ENCODE data around the gene PHLPP1. TPM values are rescaled to one million over a fixed set of nuclear protein-coding genes. Genes with fewer than 3 reads are reported as not detected.

PHLPP1 gene
- total and polyA plus RNA-seq, 2 of the 4 experiments (the other 2 are of a cell fraction), result 3.3 to 3.6 TPM

DNA sequence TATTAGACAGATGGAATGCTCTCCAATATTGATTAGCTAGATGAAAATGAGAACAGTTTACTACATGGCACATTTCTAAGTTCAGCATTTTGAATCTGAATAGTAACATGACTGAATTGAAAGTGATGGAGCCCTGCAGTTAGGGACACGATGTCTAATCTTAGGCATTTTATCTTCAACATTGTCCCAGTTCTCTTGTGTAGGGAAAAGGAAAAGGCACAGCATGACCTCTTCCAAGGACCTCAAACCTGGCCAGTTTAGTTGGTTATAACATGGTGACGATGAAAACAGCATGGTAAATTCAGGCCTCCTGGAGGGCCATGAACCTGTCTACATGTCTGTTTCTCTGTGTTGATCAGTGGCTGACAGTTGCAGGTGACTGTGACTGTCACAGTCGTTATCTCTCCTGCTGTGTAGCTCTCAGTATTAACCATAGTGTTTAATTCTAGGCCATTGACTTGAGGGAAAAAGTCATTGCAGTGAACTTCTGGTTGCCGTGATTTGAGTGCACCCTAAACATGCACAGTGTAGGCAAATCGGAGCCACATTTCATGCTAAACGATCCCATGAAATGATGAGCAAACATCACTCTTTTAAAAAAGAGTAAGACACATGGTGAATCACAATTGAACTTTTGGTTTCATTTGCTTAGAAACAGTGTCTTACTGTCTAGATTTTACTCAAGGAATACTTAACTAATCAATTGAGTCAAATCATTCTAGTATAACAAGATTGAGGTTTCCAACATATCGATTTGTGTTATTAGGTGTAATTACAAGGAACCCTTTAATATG is 129.7 kb downstream of the PHLPP1 start:
- Histone ChIP-seq H3K14ac (replicated peaks; ENCODE audit: low read depth, low read length) (no peak overlapping the region), H3K18ac (ENCODE audit: low read depth, low read length) (no peak overlapping the region), H3K36me3 (ENCODE audit: control insufficient read depth, insufficient read depth, low read length) (no peaks in the 10 kb centered on the region), H2BK15ac (ENCODE audit: low read depth, low read length) (no peak overlapping the region), H3K27ac (ENCODE audit: insufficient read depth, low read length) (no peak overlapping the region), H3K4me1 (ENCODE audit: control insufficient read depth, insufficient read depth, low read length) (no peaks in the 10 kb centered on the region), H4K91ac (ENCODE audit: insufficient read depth, low read depth, low read length) (no peak overlapping the region), H3K79me1 (ENCODE audit: low read depth in 1 of 2, low read length in 2 of 2) (peaks cover 0 to 2% of the 10 kb centered on the region in 2 experiments; a peak in 1 of 4 replicates), H4K20me1 (ENCODE audit: insufficient read depth, low read length) (no peaks in the 10 kb centered on the region), H4K5ac (ENCODE audit: low read depth, low read length) (no peak overlapping the region), H2AK5ac (ENCODE audit: low read depth, low read length) (no peak overlapping the region), H3K4me3 (ENCODE audit: insufficient read depth, low read depth, low read length) (no peak overlapping the region), H3K4me2 (ENCODE audit: low read depth, low read length) (no peak overlapping the region), H3K23ac (ENCODE audit: low read depth, low read length) (no peak overlapping the region), H3K56ac (ENCODE audit: extremely low read depth, insufficient read depth, low read length) (no peak overlapping the region), H3K27me3 (ENCODE audit: control insufficient read depth, insufficient read depth, low read length) (no peaks in the 10 kb centered on the region), H3K4ac (ENCODE audit: low read depth, low read length) (no peak overlapping the region), H2BK20ac (ENCODE audit: low read depth, low read length) (no peak overlapping the region), H2BK5ac (ENCODE audit: low read depth, low read length, poor library complexity, severe bottlenecking) (no peak overlapping the region), H3K9ac (ENCODE audit: low read depth, low read length) (no peak overlapping the region), H2BK120ac (ENCODE audit: low read depth, low read length) (no peak overlapping the region), H2AK9ac (replicated peaks; ENCODE audit: low read depth, low read length, poor library complexity) (no peak overlapping the region), H2AFZ (replicated peaks; ENCODE audit: low read length, poor library complexity) (no peak overlapping the region), H4K8ac (ENCODE audit: low read depth in 2 of 2, low read length in 2 of 2) (no peak overlapping the region), H3K9me1 (ENCODE audit: insufficient read depth, low read length) (no peaks in the 10 kb centered on the region), H3K9me3 (ENCODE audit: control insufficient read depth, insufficient read depth, low read length) (no peaks in the 10 kb centered on the region)
- no peak for TF ChIP-seq RCOR1 (IDR thresholded peaks at IDR 0.05; ENCODE audit: insufficient replicate concordance, low read length)
- TF ChIP-seq NFE2L2 (IDR thresholded peaks at IDR 0.05; ENCODE audit: low read depth, low read length), result no peak
- TF ChIP-seq FOS (IDR thresholded peaks at IDR 0.05; ENCODE audit: low read depth, low read length), result no peak
- TF ChIP-seq MAZ (IDR thresholded peaks at IDR 0.05; ENCODE audit: borderline replicate concordance, low read depth, low read length), result no peak
- TF ChIP-seq, protein P1, sequence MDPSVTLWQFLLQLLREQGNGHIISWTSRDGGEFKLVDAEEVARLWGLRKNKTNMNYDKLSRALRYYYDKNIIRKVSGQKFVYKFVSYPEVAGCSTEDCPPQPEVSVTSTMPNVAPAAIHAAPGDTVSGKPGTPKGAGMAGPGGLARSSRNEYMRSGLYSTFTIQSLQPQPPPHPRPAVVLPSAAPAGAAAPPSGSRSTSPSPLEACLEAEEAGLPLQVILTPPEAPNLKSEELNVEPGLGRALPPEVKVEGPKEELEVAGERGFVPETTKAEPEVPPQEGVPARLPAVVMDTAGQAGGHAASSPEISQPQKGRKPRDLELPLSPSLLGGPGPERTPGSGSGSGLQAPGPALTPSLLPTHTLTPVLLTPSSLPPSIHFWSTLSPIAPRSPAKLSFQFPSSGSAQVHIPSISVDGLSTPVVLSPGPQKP (IDR thresholded peaks at IDR 0.05; ENCODE audit: borderline replicate concordance, low read depth, low read length), result no peak
- no peak for TF ChIP-seq BHLHE40 (IDR thresholded peaks at IDR 0.05; ENCODE audit: low read depth, low read length)
- no peak for TF ChIP-seq SMC3 (IDR thresholded peaks at IDR 0.05; ENCODE audit: low read depth, low read length)
- TF ChIP-seq RFX5 (IDR thresholded peaks at IDR 0.05; ENCODE audit: low read depth, low read length), result no peak
- TF ChIP-seq POLR2A (IDR thresholded peaks at IDR 0.05; ENCODE audit: low read depth, low read length), result no peak
- TF ChIP-seq MXI1 (IDR thresholded peaks at IDR 0.05; ENCODE audit: borderline replicate concordance, low read depth, low read length), result no peak
- no peak for TF ChIP-seq CEBPB (IDR thresholded peaks at IDR 0.05; ENCODE audit: low read depth, low read length)
- no peak for TF ChIP-seq CHD1 (IDR thresholded peaks at IDR 0.05; ENCODE audit: low read depth, low read length)
- TF ChIP-seq USF2 (IDR thresholded peaks at IDR 0.05; ENCODE audit: low read depth, low read length), result no peak
- TF ChIP-seq, protein P2, sequence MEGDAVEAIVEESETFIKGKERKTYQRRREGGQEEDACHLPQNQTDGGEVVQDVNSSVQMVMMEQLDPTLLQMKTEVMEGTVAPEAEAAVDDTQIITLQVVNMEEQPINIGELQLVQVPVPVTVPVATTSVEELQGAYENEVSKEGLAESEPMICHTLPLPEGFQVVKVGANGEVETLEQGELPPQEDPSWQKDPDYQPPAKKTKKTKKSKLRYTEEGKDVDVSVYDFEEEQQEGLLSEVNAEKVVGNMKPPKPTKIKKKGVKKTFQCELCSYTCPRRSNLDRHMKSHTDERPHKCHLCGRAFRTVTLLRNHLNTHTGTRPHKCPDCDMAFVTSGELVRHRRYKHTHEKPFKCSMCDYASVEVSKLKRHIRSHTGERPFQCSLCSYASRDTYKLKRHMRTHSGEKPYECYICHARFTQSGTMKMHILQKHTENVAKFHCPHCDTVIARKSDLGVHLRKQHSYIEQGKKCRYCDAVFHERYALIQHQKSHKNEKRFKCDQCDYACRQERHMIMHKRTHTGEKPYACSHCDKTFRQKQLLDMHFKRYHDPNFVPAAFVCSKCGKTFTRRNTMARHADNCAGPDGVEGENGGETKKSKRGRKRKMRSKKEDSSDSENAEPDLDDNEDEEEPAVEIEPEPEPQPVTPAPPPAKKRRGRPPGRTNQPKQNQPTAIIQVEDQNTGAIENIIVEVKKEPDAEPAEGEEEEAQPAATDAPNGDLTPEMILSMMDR (conservative IDR thresholded peaks at IDR 0.05; ENCODE audit: low read depth, low read length), result no peak
- TF ChIP-seq MAFK (IDR thresholded peaks at IDR 0.05; ENCODE audit: low read depth, low read length), result no peak
- no CpG with 5 or more reads among the region's 7 CpGs for WGBS, 2 experiments (ENCODE audit: extremely low coverage in 2 of 2, insufficient read length in 1 of 2)
- ATAC-seq (ENCODE audit: low read depth) (no peak), DNase-seq (no peak)
- ChIA-PET POLR2A (ENCODE audit: unreplicated experiment) (no interaction called here), CTCF (no interaction called here)
- BruUV-seq (replicated peaks), result no TSS peak
- dilution Hi-C loops (cut with HindIII; ENCODE audit: low sequenced_read_pairs, unreplicated experiment) (no loop called here), in situ Hi-C loops (cut with MboI; ENCODE audit: low sequenced_read_pairs) (no loop called here), intact Hi-C loops (cut with micrococcal nuclease) (no loop called here)

Data from IMR-90 (cell line).